ENCODE measurements around the gene CTAG2. TPM values are rescaled to one million over a fixed set of nuclear protein-coding genes. Genes with fewer than 3 reads are reported as not detected.
A peak's percentile ranks its signal among the peaks of the same experiment; 100 is the strongest.

Gene CTAG2
- total and polyA plus RNA-seq, 4 donors, result 11.0 TPM; not detected in 3

- ATAC-seq (ENCODE audit: low FRiP score) (no peak), DNase-seq (no peak)
- 77 to 89% methylated on average over 6 of the region's 6 CpGs for WGBS, 2 donors
- intact Hi-C loops (cut with DNase I), result no loop called here
- Histone ChIP-seq H3K36me3 (ENCODE audit: control insufficient read depth in 1 of 2, insufficient read depth in 2 of 2, low read length in 1 of 2) (no peaks in the 10 kb centered on the region), H3K27ac (ENCODE audit: low read depth in 1 of 2, low read length in 2 of 2) (no peak overlapping the region), H3K27me3 (ENCODE audit: control insufficient read depth in 1 of 2, insufficient read depth in 2 of 2, low read length in 1 of 2) (no peaks in the 10 kb centered on the region), H3K4me3 (ENCODE audit: low read length in 2 of 2) (no peak overlapping the region), H3K9me3 (ENCODE audit: control insufficient read depth, low read length) (no peaks in the 10 kb centered on the region), H3K4me1 (ENCODE audit: control insufficient read depth in 1 of 2, insufficient read depth in 2 of 2, low read length in 2 of 2) (no peaks in the 10 kb centered on the region)
Measured at GRCh38 chrX:154605566-154605965, 47.8 kb downstream of the CTAG2 start.

DNA sequence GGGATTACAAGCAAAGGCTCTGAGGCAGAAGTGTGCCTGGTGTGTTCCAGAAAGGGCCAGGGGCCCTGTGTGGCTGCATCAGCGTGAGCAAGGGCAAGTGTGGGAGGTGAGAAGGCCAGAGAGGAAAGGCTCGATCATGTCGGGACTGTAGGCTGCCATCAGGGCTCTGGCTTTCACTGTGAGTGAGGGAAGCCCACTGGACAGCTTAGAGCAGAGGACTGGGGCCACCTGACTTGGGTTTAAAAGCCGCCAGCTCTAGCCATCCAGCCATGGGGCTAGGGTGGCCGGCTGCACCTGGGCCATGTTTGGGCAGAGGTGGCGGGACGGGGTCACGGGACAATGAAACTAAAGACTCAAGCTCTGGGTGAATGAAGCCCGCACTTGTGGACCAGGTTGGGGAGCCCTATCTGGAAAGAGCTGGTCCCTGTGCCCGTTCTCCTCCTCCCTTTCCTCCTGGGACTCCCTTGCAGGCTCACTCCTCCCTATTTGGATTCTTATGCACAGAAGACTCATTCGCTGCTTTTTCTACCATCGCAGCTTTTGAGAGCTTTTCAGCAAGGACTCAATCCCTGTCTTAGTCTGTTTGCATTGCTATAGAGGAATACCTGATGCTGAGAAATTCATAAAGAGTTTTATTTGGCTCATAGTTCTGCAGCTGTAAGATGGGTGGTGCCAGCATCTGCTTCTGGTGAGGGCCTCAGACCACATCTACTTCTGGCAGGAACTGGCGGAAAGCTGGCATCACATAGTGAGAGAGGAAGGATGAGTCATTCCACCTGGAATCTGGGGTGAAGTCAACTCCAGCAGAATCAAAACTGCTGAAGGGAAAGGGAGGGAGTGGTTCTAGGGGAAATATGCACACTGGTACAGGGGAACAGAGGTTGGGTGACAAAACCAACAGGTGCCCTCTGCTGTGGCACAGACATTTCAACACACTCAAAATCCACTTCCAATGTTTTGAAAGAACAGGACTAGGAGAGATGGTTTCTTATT, 49.6 kb downstream of the CTAG2 start:
- Histone ChIP-seq H3K9me3 (ENCODE audit: control insufficient read depth, low read length) (no peaks in the 10 kb centered on the region), H3K36me3 (ENCODE audit: control insufficient read depth in 1 of 2, insufficient read depth in 2 of 2, low read length in 1 of 2) (no peaks in the 10 kb centered on the region), H3K4me1 (ENCODE audit: control insufficient read depth in 1 of 2, insufficient read depth in 2 of 2, low read length in 2 of 2) (no peaks in the 10 kb centered on the region), H3K4me3 (ENCODE audit: low read length in 2 of 2) (no peak overlapping the region), H3K27me3 (ENCODE audit: control insufficient read depth in 1 of 2, insufficient read depth in 2 of 2, low read length in 1 of 2) (no peaks in the 10 kb centered on the region), H3K27ac (ENCODE audit: low read depth in 1 of 2, low read length in 2 of 2) (peak overlapping the region in 1 of 2 donors; percentile 30)
- 67 to 68% methylated on average over 13 of the region's 13 CpGs for WGBS, 2 donors
- no peak for ATAC-seq (ENCODE audit: low FRiP score)
- intact Hi-C loops (cut with DNase I), result no loop called here
- DNase-seq, result no peak

GRCh38 chrX:154602766-154603437, 50.5 kb downstream of the CTAG2 start:
- intact Hi-C loops (cut with DNase I), result no loop called here
- no peak overlapping the region for H3K27ac ChIP-seq (ENCODE audit: low read depth in 1 of 2, low read length in 2 of 2)
- no peaks in the 10 kb centered on the region for H3K27me3 ChIP-seq (ENCODE audit: control insufficient read depth in 1 of 2, insufficient read depth in 2 of 2, low read length in 1 of 2)
- no peaks in the 10 kb centered on the region for H3K9me3 ChIP-seq (ENCODE audit: control insufficient read depth, low read length)
- DNase-seq, result no peak
- H3K36me3 ChIP-seq (ENCODE audit: control insufficient read depth in 1 of 2, insufficient read depth in 2 of 2, low read length in 1 of 2), result no peaks in the 10 kb centered on the region
- H3K4me3 ChIP-seq (ENCODE audit: low read length in 2 of 2), result no peak overlapping the region
- no peak for ATAC-seq (ENCODE audit: low FRiP score)
- no peaks in the 10 kb centered on the region for H3K4me1 ChIP-seq (ENCODE audit: control insufficient read depth in 1 of 2, insufficient read depth in 2 of 2, low read length in 2 of 2)
- 89 to 93% methylated on average over 18 of the region's 18 CpGs for WGBS, 2 donors

GRCh38 chrX:154602226-154602625, 51.2 kb downstream of the CTAG2 start:
- no peak overlapping the region for H3K27ac ChIP-seq (ENCODE audit: low read depth in 1 of 2, low read length in 2 of 2)
- WGBS, 2 donors, result 80 to 82% methylated on average over 11 to 13 of the region's 13 CpGs
- no peak for ATAC-seq (ENCODE audit: low FRiP score)
- DNase-seq, result no peak
- no peaks in the 10 kb centered on the region for H3K4me1 ChIP-seq (ENCODE audit: control insufficient read depth in 1 of 2, insufficient read depth in 2 of 2, low read length in 2 of 2)
- no peaks in the 10 kb centered on the region for H3K27me3 ChIP-seq (ENCODE audit: control insufficient read depth in 1 of 2, insufficient read depth in 2 of 2, low read length in 1 of 2)
- H3K9me3 ChIP-seq (ENCODE audit: control insufficient read depth, low read length), result no peaks in the 10 kb centered on the region
- H3K4me3 ChIP-seq (ENCODE audit: low read length in 2 of 2), result no peak overlapping the region
- intact Hi-C loops (cut with DNase I), result no loop called here
- no peaks in the 10 kb centered on the region for H3K36me3 ChIP-seq (ENCODE audit: control insufficient read depth in 1 of 2, insufficient read depth in 2 of 2, low read length in 1 of 2)

Other genes with a start within 250 kb of the CTAG2 start
- gene DNASE1L1, start 244.3 kb downstream of the CTAG2 start, total RNA-seq, result 10 to 100 TPM; 25.9 to 29.0 TPM
- 10 to 100 TPM; 37.3 to 46.2 TPM for gene DNASE1L1, start 244.3 kb downstream of the CTAG2 start, polyA plus RNA-seq
- 10 to 100 TPM; 30.8 to 59.6 TPM for gene TAFAZZIN, start 242.0 kb downstream of the CTAG2 start, total RNA-seq
- 100 to 1,000 TPM in 1 of 2 donors, 1 to 10 TPM in 1; 5.5 to 129 TPM for gene TAFAZZIN, start 242.0 kb downstream of the CTAG2 start, polyA plus RNA-seq
- 10 to 100 TPM; 63.3 to 63.5 TPM for gene ATP6AP1, start 224.9 kb downstream of the CTAG2 start, total RNA-seq
- gene ATP6AP1, start 224.9 kb downstream of the CTAG2 start, polyA plus RNA-seq, result 10 to 100 TPM; 44.1 to 77.5 TPM
- 100 to 1,000 TPM; 124 to 130 TPM for gene GDI1, start 216.4 kb downstream of the CTAG2 start, total RNA-seq
- gene GDI1, start 216.4 kb downstream of the CTAG2 start, polyA plus RNA-seq, result 100 to 1,000 TPM in 1 of 2 donors, 10 to 100 TPM in 1; 77.0 to 209 TPM
- 10 to 100 TPM; 57.1 to 62.9 TPM for gene FAM50A, start 209.4 kb downstream of the CTAG2 start, total RNA-seq
- gene FAM50A, start 209.4 kb downstream of the CTAG2 start, polyA plus RNA-seq, result 100 to 1,000 TPM; 138 to 246 TPM
- gene PLXNA3, start 195.3 kb downstream of the CTAG2 start, total RNA-seq, result 10 to 100 TPM; 59.4 to 79.1 TPM
- gene PLXNA3, start 195.3 kb downstream of the CTAG2 start, polyA plus RNA-seq, result 10 to 100 TPM in 1 of 2 donors, 1 to 10 TPM in 1; 6.5 to 39.7 TPM
- gene LAGE3, start 174.3 kb downstream of the CTAG2 start, total RNA-seq, result 1 to 10 TPM; 6.0 to 8.3 TPM
- 1 to 10 TPM; 3.5 to 9.1 TPM for gene LAGE3, start 174.3 kb downstream of the CTAG2 start, polyA plus RNA-seq
- 10 to 100 TPM; 20.5 to 27.2 TPM for gene UBL4A, start 167.0 kb downstream of the CTAG2 start, total RNA-seq
- 10 to 100 TPM; 24.3 to 26.6 TPM for gene UBL4A, start 167.0 kb downstream of the CTAG2 start, polyA plus RNA-seq
- 10 to 100 TPM; 24.2 to 27.7 TPM for gene SLC10A3, start 162.9 kb downstream of the CTAG2 start, total RNA-seq
- gene SLC10A3, start 162.9 kb downstream of the CTAG2 start, polyA plus RNA-seq, result 10 to 100 TPM; 16.8 to 38.8 TPM
- gene FAM3A, start 137.3 kb downstream of the CTAG2 start, total RNA-seq, result 10 to 100 TPM; 26.1 to 34.5 TPM
- 100 to 1,000 TPM in 1 of 2 donors, 10 to 100 TPM in 1; 41.4 to 101 TPM for gene FAM3A, start 137.3 kb downstream of the CTAG2 start, polyA plus RNA-seq
- gene G6PD, start 106.7 kb downstream of the CTAG2 start, total RNA-seq, result 10 to 100 TPM; 66.2 to 70.9 TPM
- gene G6PD, start 106.7 kb downstream of the CTAG2 start, polyA plus RNA-seq, result 10 to 100 TPM; 19.7 to 61.8 TPM
- 10 to 100 TPM; 30.3 to 31.8 TPM for gene IKBKG, start 106.0 kb downstream of the CTAG2 start, total RNA-seq
- gene IKBKG, start 106.0 kb downstream of the CTAG2 start, polyA plus RNA-seq, result 10 to 100 TPM; 12.0 to 51.3 TPM
- gene CTAG1A, start 68.4 kb downstream of the CTAG2 start, total RNA-seq, result not detected
- gene CTAG1A, start 68.4 kb downstream of the CTAG2 start, polyA plus RNA-seq, result not detected
- gene CTAG1B, start 34.3 kb downstream of the CTAG2 start, total RNA-seq, result not detected
- not detected for gene CTAG1B, start 34.3 kb downstream of the CTAG2 start, polyA plus RNA-seq
- gene GAB3, start 97.5 kb upstream of the CTAG2 start, total RNA-seq, result 10 to 100 TPM in 1 of 2 donors, 1 to 10 TPM in 1; 5.2 to 12.8 TPM
- 1 to 10 TPM; 1.6 to 4.1 TPM for gene GAB3, start 97.5 kb upstream of the CTAG2 start, polyA plus RNA-seq
- 10 to 100 TPM; 25.2 to 29.8 TPM for gene DKC1, start 109.3 kb upstream of the CTAG2 start, total RNA-seq
- gene DKC1, start 109.3 kb upstream of the CTAG2 start, polyA plus RNA-seq, result 10 to 100 TPM; 15.1 to 31.9 TPM
- 10 to 100 TPM; 37.4 to 45.7 TPM for gene MPP1, start 151.9 kb upstream of the CTAG2 start, total RNA-seq
- gene MPP1, start 151.9 kb upstream of the CTAG2 start, polyA plus RNA-seq, result 10 to 100 TPM; 23.4 to 38.3 TPM
- under 1 TPM in 1 of 2 donors, not detected in 1; 0.39 TPM for gene SMIM9, start 181.1 kb upstream of the CTAG2 start, total RNA-seq
- gene SMIM9, start 181.1 kb upstream of the CTAG2 start, polyA plus RNA-seq, result not detected
- 10 to 100 TPM; 16.7 to 24.6 TPM for gene F8A1, start 232.8 kb upstream of the CTAG2 start, total RNA-seq
- 10 to 100 TPM; 14.7 to 15.5 TPM for gene F8A1, start 232.8 kb upstream of the CTAG2 start, polyA plus RNA-seq

All from aorta (tissue), 5 donors.